ENCODE measurements around the gene ERGIC1. TPM values are rescaled to one million over a fixed set of nuclear protein-coding genes. Genes with fewer than 3 reads are reported as not detected.

Gene ERGIC1
- total RNA-seq, 1 experiment from 2014 or later, result 89.8 TPM

- CTCF ChIA-PET, result interaction anchor here (1.5 kb wide), 1 partner anchor 104 kb away, joined by 4 read pairs; the partner anchor contains the start of gene RPL26L1
- TF ChIP-seq SP1 (CRISPR knock-in tag; conservative IDR thresholded peaks at IDR 0.05) (no peak), CREB1 (CRISPR knock-in tag; IDR thresholded peaks at IDR 0.05) (no peak)
- no peaks in the 10 kb centered on the region for H3K9me3 Mint-ChIP-seq
- no peak overlapping the region for H3K4me3 Mint-ChIP-seq
- no peak for DNase-seq (ENCODE audit: low spot score)
- H3K36me3 Mint-ChIP-seq, result no peaks in the 10 kb centered on the region
- H3K27me3 Mint-ChIP-seq (ENCODE audit: low read depth), result no peaks in the 10 kb centered on the region
- POLR2A ChIA-PET, result no interaction called here
- no peak overlapping the region for H3K27ac Mint-ChIP-seq
- no peak for ATAC-seq
- peaks cover 15% of the 10 kb centered on the region for H3K4me1 Mint-ChIP-seq
These were observed 20.9 kb downstream of the ERGIC1 start for GRCh38 chr5:172854971-172855370.

GRCh38 chr5:172855597-172856292, 21.7 kb downstream of the ERGIC1 start:
- no peak for ATAC-seq
- DNase-seq (ENCODE audit: low spot score), result no peak
- H3K4me1 Mint-ChIP-seq, result peaks cover 15% of the 10 kb centered on the region
- 0 out of 2 replicates have a peak overlapping the region, but pooled peaks have one; percentile 75 for H3K27ac Mint-ChIP-seq
- ChIA-PET CTCF (no interaction called here), POLR2A (no interaction called here)
- TF ChIP-seq TEAD4 (CRISPR knock-in tag; IDR thresholded peaks at IDR 0.05) (no peak), SMAD3 (CRISPR knock-in tag; IDR thresholded peaks at IDR 0.05; ENCODE audit: borderline replicate concordance) (no peak), CREM (CRISPR knock-in tag; IDR thresholded peaks at IDR 0.05) (no peak), OVOL2 (CRISPR knock-in tag; IDR thresholded peaks at IDR 0.05; ENCODE audit: borderline replicate concordance) (no peak), CREB1 (CRISPR knock-in tag; IDR thresholded peaks at IDR 0.05) (no peak), CBFB (CRISPR knock-in tag; IDR thresholded peaks at IDR 0.05; ENCODE audit: low read depth) (no peak), MYBL2 (CRISPR knock-in tag; IDR thresholded peaks at IDR 0.05) (no peak), ZNF416 (CRISPR knock-in tag; IDR thresholded peaks at IDR 0.05) (no peak)
- TF ChIP-seq, protein P1, sequence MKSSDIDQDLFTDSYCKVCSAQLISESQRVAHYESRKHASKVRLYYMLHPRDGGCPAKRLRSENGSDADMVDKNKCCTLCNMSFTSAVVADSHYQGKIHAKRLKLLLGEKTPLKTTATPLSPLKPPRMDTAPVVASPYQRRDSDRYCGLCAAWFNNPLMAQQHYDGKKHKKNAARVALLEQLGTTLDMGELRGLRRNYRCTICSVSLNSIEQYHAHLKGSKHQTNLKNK (CRISPR knock-in tag; IDR thresholded peaks at IDR 0.05), result no peak
- TF ChIP-seq, protein P2, sequence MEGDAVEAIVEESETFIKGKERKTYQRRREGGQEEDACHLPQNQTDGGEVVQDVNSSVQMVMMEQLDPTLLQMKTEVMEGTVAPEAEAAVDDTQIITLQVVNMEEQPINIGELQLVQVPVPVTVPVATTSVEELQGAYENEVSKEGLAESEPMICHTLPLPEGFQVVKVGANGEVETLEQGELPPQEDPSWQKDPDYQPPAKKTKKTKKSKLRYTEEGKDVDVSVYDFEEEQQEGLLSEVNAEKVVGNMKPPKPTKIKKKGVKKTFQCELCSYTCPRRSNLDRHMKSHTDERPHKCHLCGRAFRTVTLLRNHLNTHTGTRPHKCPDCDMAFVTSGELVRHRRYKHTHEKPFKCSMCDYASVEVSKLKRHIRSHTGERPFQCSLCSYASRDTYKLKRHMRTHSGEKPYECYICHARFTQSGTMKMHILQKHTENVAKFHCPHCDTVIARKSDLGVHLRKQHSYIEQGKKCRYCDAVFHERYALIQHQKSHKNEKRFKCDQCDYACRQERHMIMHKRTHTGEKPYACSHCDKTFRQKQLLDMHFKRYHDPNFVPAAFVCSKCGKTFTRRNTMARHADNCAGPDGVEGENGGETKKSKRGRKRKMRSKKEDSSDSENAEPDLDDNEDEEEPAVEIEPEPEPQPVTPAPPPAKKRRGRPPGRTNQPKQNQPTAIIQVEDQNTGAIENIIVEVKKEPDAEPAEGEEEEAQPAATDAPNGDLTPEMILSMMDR (IDR thresholded peaks at IDR 0.05), result no peak
- TF ChIP-seq, protein P3, sequence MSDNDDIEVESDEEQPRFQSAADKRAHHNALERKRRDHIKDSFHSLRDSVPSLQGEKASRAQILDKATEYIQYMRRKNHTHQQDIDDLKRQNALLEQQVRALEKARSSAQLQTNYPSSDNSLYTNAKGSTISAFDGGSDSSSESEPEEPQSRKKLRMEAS (CRISPR knock-in tag; IDR thresholded peaks at IDR 0.05), result no peak
- TF ChIP-seq, protein P4, sequence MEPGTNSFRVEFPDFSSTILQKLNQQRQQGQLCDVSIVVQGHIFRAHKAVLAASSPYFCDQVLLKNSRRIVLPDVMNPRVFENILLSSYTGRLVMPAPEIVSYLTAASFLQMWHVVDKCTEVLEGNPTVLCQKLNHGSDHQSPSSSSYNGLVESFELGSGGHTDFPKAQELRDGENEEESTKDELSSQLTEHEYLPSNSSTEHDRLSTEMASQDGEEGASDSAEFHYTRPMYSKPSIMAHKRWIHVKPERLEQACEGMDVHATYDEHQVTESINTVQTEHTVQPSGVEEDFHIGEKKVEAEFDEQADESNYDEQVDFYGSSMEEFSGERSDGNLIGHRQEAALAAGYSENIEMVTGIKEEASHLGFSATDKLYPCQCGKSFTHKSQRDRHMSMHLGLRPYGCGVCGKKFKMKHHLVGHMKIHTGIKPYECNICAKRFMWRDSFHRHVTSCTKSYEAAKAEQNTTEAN (CRISPR knock-in tag; IDR thresholded peaks at IDR 0.05), result no peak
- TF ChIP-seq, protein P5, sequence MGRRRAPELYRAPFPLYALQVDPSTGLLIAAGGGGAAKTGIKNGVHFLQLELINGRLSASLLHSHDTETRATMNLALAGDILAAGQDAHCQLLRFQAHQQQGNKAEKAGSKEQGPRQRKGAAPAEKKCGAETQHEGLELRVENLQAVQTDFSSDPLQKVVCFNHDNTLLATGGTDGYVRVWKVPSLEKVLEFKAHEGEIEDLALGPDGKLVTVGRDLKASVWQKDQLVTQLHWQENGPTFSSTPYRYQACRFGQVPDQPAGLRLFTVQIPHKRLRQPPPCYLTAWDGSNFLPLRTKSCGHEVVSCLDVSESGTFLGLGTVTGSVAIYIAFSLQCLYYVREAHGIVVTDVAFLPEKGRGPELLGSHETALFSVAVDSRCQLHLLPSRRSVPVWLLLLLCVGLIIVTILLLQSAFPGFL (CRISPR knock-in tag; IDR thresholded peaks at IDR 0.05; ENCODE audit: borderline replicate concordance), result no peak
- H3K36me3 Mint-ChIP-seq, result no peaks in the 10 kb centered on the region
- no peaks in the 10 kb centered on the region for H3K27me3 Mint-ChIP-seq (ENCODE audit: low read depth)
- no peak overlapping the region for H3K4me3 Mint-ChIP-seq
- H3K9me3 Mint-ChIP-seq, result no peaks in the 10 kb centered on the region

GRCh38 chr5:172856336-172856735, 22.3 kb downstream of the ERGIC1 start:
- ATAC-seq (no peak), DNase-seq (ENCODE audit: low spot score) (no peak)
- Mint-ChIP-seq H3K4me3 (no peak overlapping the region), H3K4me1 (peaks cover 15% of the 10 kb centered on the region), H3K27ac (0 out of 2 replicates have a peak overlapping the region, but pooled peaks have one; percentile 75), H3K36me3 (no peaks in the 10 kb centered on the region), H3K9me3 (no peaks in the 10 kb centered on the region), H3K27me3 (ENCODE audit: low read depth) (no peaks in the 10 kb centered on the region)
- no peak for TF ChIP-seq NR3C1 (CRISPR knock-in tag; conservative IDR thresholded peaks at IDR 0.05; ENCODE audit: low read depth)
- no peak for TF ChIP-seq PRRX2 (CRISPR knock-in tag; IDR thresholded peaks at IDR 0.05)
- ChIA-PET POLR2A (no interaction called here), CTCF (no interaction called here)
